ENCODE data around the gene DOHH.
"Not testable (repeated sequence)": the region's sequence is repeated elsewhere in the genome, so short reads cannot be mapped to it uniquely, and the experiment has no call there.

The DOHH gene

GRCh38 chr19:3534375-3535234 is 34.1 kb upstream of the DOHH start:
- no peak for DNase-seq

GRCh38 chr19:3533563-3534216 is 33.2 kb upstream of the DOHH start:
- no peak for DNase-seq

GRCh38 chr19:3533033-3533432 is 32.6 kb upstream of the DOHH start:
- no peak for DNase-seq

GRCh38 chr19:3532154-3532786 is 31.8 kb upstream of the DOHH start:
- DNase-seq: no peak

GRCh38 chr19:3531716-3532115 is 31.2 kb upstream of the DOHH start:
- no peak for DNase-seq

GRCh38 chr19:3530389-3530788 is 29.9 kb upstream of the DOHH start:
- DNase-seq: no peak

GRCh38 chr19:3529299-3529698 is 28.8 kb upstream of the DOHH start:
- DNase-seq: not testable (repeated sequence)

- DNase-seq: no peak
Observed at GRCh38 chr19:3528539-3529211, 28.2 kb upstream of the DOHH start.

GRCh38 chr19:3528080-3528479 is 27.6 kb upstream of the DOHH start:
- DNase-seq: no peak

GRCh38 chr19:3527238-3527910 is 26.9 kb upstream of the DOHH start:
- no peak for DNase-seq

- DNase-seq: no peak
Observed at GRCh38 chr19:3526507-3527237, 26.2 kb upstream of the DOHH start.

- DNase-seq: no peak
Observed at GRCh38 chr19:3524904-3525451, 24.5 kb upstream of the DOHH start.

- DNase-seq: no peak
Observed at GRCh38 chr19:3524078-3524842, 23.8 kb upstream of the DOHH start.

- DNase-seq: no peak
Observed at GRCh38 chr19:3523361-3524077, 23.0 kb upstream of the DOHH start.

GRCh38 chr19:3522421-3523360 is 22.2 kb upstream of the DOHH start:
- DNase-seq: no peak

- DNase-seq: no peak
Observed at GRCh38 chr19:3521104-3521445, 20.6 kb upstream of the DOHH start.

GRCh38 chr19:3520166-3521103 is 20.0 kb upstream of the DOHH start:
- no peak for DNase-seq

- DNase-seq: no peak
Observed at GRCh38 chr19:3519126-3519525, 18.7 kb upstream of the DOHH start.
